HG02885 (cell line): Measurements from ENCODE around the gene KMT2A.
"Not testable (repeated sequence)": the region's sequence is repeated elsewhere in the genome, so short reads cannot be mapped to it uniquely, and the experiment has no call there.

ENCODE experiments used
- ATAC-seq: cut with Tn5 transposase; IDR thresholded peaks from one replicate; pipeline ENCODE4 v1.9.1; 2021; ENCODE audit warnings: mild to moderate bottlenecking; ENCODE audit not compliant: unreplicated experiment, poor library complexity

The KMT2A gene

GRCh38 chr11:118481238-118481637 lies 44.9 kb downstream of the KMT2A start:
- ATAC-seq: not testable (repeated sequence)

- ATAC-seq: no peak
Observed at GRCh38 chr11:118484405-118484804, 48.1 kb downstream of the KMT2A start.

GRCh38 chr11:118485273-118485672 lies 49.0 kb downstream of the KMT2A start:
- no peak for ATAC-seq

GRCh38 chr11:118488480-118489109 lies 52.3 kb downstream of the KMT2A start:
- no peak for ATAC-seq

- no peak for ATAC-seq
Observed at GRCh38 chr11:118491041-118491440, 54.7 kb downstream of the KMT2A start.

- no peak for ATAC-seq
Observed at GRCh38 chr11:118497831-118498230, 61.5 kb downstream of the KMT2A start.

- ATAC-seq: no peak
Observed at GRCh38 chr11:118503216-118503615, 66.9 kb downstream of the KMT2A start.

GRCh38 chr11:118511601-118512000 lies 75.3 kb downstream of the KMT2A start:
- no peak for ATAC-seq

GRCh38 chr11:118514103-118514502 lies 77.8 kb downstream of the KMT2A start:
- no peak for ATAC-seq

GRCh38 chr11:118519549-118519948 lies 83.3 kb downstream of the KMT2A start:
- no peak for ATAC-seq

GRCh38 chr11:118521892-118522311 lies 85.6 kb downstream of the KMT2A start:
- ATAC-seq: no peak

- no peak for ATAC-seq
Observed at GRCh38 chr11:118522571-118523072, 86.3 kb downstream of the KMT2A start.

- no peak for ATAC-seq
Observed at GRCh38 chr11:118524356-118524755, 88.1 kb downstream of the KMT2A start.

GRCh38 chr11:118524757-118525470 lies 88.6 kb downstream of the KMT2A start:
- no peak for ATAC-seq

GRCh38 chr11:118526688-118527087 lies 90.4 kb downstream of the KMT2A start:
- ATAC-seq: no peak

- no peak for ATAC-seq
Observed at GRCh38 chr11:118527109-118527508, 90.8 kb downstream of the KMT2A start, which contains the start of gene TTC36. Gene TTC36 (plus strand): TSS chr11:118527474. CDS start chr11:118527495, 21 bp downstream.

GRCh38 chr11:118528511-118528910 lies 92.2 kb downstream of the KMT2A start:
- ATAC-seq: no peak

GRCh38 chr11:118529584-118530175 lies 93.4 kb downstream of the KMT2A start:
- ATAC-seq: no peak

GRCh38 chr11:118530180-118530682 lies 93.9 kb downstream of the KMT2A start:
- no peak for ATAC-seq

GRCh38 chr11:118530683-118531596 lies 94.6 kb downstream of the KMT2A start, which contains the start of gene TMEM25:
Gene TMEM25 (plus strand): TSS chr11:118531192. CDS start chr11:118531802, 610 bp downstream.
- peak; percentile 70 for ATAC-seq
